Measurements from ENCODE around the gene SYT5.

Gene SYT5

DNA sequence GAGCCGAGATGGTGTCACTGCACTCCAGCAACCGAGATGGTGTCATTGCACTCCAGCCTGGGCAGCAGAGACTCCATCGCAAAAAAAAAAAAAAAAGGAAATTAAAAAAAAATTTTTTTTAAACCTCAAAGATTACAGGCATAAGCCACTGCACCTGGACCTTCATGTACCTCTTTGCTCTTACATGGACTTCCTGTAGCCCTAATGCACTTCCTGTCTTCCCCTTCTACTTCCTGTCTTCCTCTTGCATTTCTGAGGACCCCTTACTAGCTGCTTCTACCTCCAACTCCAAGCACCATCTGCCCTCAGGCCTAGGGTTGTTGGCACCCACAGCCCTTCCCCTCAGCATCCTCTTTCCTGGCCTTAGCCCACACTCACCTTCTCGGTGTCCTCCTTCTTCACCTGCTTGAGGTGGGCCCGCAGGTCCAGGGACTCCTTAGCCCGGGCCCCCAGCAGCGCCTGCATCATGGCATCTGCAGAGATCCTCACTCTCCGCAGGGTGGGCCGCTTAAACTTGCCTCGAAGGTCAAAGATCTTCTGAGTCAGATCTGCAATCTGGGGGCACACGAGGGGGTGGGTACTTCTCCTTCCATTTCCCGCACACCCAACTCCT lies 26.3 kb downstream of the SYT5 start:
- Histone ChIP-seq H3K4me3 (ENCODE audit: low read depth in 1 of 2, low read length in 2 of 2) (no peak overlapping the region), H3K4me1 (ENCODE audit: control insufficient read depth in 1 of 2, insufficient read depth in 2 of 2, low read length in 2 of 2) (peaks cover 0 to 6% of the 10 kb centered on the region in 2 donors), H3K27ac (ENCODE audit: low read length) (no peak overlapping the region), H3K27me3 (ENCODE audit: low read depth, low read length) (peaks cover 21% of the 10 kb centered on the region), H3K36me3 (ENCODE audit: control insufficient read depth in 1 of 2, insufficient read depth in 2 of 2, low read length in 2 of 2) (no peaks in the 10 kb centered on the region), H3K9me3 (ENCODE audit: control insufficient read depth in 1 of 2, low read length in 2 of 2) (no peaks in the 10 kb centered on the region)

DNA sequence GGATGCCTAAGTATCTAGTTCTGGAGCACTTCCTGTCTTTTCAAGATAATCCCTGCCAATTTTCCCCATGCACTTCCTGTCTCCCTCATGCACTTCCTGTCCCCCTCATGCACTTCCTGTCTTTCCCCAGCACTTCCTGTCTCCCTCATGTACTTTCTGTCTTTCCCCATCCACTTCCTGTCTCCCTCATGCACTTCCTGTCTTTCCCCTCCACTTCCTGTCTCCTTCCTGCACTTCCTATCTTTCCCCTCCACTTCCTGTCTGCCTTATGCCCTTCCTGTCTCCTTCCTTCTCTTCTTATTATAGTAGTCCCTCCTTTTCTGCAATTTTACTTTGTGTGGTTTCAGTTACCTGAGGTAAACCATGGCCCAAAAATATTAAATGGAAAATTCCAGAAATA lies 28.1 kb downstream of the SYT5 start:
- Histone ChIP-seq H3K27ac (ENCODE audit: low read length) (no peak overlapping the region), H3K36me3 (ENCODE audit: control insufficient read depth in 1 of 2, insufficient read depth in 2 of 2, low read length in 2 of 2) (no peaks in the 10 kb centered on the region), H3K4me1 (ENCODE audit: control insufficient read depth in 1 of 2, insufficient read depth in 2 of 2, low read length in 2 of 2) (peaks cover 0 to 6% of the 10 kb centered on the region in 2 donors), H3K4me3 (ENCODE audit: low read depth in 1 of 2, low read length in 2 of 2) (no peak overlapping the region), H3K9me3 (ENCODE audit: control insufficient read depth in 1 of 2, low read length in 2 of 2) (no peaks in the 10 kb centered on the region), H3K27me3 (ENCODE audit: low read depth, low read length) (peaks cover 24% of the 10 kb centered on the region)

DNA sequence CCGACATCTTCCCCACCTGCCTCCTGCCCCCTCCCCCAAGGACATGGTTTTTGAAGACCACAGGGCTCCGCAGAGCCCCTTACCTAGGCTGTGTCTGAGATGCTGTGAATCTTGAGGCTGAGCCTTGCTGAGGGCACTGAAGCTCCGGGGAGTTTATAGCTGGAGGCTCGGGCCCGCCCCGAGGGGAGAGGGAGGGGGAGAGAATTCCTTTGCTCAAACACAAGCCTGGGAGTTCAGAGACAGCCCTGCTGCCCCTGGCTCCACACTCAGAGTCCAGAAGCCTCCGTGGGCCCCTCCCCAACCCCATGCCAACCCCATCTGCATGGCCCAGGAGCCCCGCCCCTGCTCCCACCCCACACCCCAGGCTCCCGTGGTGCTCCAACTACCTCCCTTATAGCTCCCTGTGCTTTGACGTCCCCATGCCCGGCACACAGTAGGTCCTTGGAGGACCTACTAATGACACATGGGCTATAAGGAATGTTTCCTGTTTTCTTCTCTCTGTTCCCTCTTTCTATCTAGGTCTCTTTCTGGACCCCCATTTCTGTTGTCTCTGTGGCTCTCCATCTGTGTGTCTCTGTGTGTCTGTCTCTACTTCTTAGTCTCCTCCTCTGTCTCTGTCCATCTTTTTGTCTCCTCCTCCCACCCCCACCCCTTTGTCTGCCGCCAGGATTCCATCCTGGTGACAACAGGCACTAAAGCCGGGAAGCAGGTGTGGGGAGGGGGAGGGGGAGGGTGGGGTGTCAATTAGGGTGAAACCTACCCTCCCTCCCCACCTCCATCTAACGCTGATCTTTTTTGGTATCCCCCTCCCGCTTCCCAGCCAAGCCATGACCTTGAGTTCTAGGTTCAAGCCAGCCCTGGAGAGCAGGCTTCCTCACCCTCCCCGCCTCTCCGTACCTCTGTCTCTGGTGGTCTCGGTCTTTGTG lies 30.7 kb downstream of the SYT5 start, which contains the start of gene TNNT1:
Gene TNNT1 (minus strand): TSS at position 129 of the 926 bp plus-strand sequence. CDS start 2,049 bp downstream, outside the sequence.
- H3K36me3 ChIP-seq (ENCODE audit: control insufficient read depth in 1 of 2, insufficient read depth in 2 of 2, low read length in 2 of 2), result no peaks in the 10 kb centered on the region
- no peaks in the 10 kb centered on the region for H3K4me1 ChIP-seq (ENCODE audit: control insufficient read depth in 1 of 2, insufficient read depth in 2 of 2, low read length in 2 of 2)
- no peak within 1 kb of the TSS for H3K4me3 ChIP-seq (ENCODE audit: low read depth in 1 of 2, low read length in 2 of 2)
- no peak within 1 kb of the TSS for H3K27ac ChIP-seq (ENCODE audit: low read length)
- H3K9me3 ChIP-seq (ENCODE audit: control insufficient read depth in 1 of 2, low read length in 2 of 2), result no peaks in the 10 kb centered on the region
- H3K27me3 ChIP-seq (ENCODE audit: low read depth, low read length), result peaks cover 22% of the 10 kb centered on the region

DNA sequence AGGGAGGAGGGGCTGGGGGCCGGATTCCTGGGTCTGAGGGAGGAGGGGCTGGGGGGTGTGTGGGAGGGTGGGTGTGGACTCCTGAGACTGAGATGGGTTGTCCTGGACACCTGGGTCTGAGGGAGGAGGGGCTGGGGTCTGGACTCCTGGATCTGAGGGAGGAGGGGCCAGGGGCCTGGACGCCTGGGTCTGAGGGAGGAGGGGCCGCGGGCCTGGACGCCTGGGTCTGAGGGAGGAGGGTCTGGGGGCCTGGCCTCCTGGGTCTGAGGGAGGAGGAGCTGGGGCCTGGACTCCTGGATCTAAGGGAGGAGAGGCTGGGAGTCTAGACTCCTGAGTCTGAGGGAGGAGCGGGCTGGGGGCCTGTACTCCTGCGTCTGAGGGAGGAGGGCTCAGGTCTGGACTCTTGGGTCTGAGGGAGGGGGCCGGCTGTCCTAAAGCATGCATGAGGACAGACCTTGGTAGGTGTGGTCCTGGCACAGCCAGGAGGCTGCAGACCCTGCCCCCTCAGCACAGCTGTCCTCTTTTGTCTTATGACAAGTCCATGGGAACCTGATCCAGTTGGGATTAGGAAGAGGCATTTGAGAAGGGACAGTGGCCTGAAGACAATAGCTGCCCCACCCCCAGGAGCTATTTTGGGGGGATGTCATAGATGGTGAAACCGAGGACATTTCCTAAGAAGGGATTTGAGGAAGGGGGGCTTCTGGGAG lies 32.4 kb downstream of the SYT5 start:
- no peak overlapping the region for H3K27ac ChIP-seq (ENCODE audit: low read length)
- no peak overlapping the region for H3K4me3 ChIP-seq (ENCODE audit: low read depth in 1 of 2, low read length in 2 of 2)
- peaks cover 22% of the 10 kb centered on the region for H3K27me3 ChIP-seq (ENCODE audit: low read depth, low read length)
- no peaks in the 10 kb centered on the region for H3K4me1 ChIP-seq (ENCODE audit: control insufficient read depth in 1 of 2, insufficient read depth in 2 of 2, low read length in 2 of 2)
- no peaks in the 10 kb centered on the region for H3K9me3 ChIP-seq (ENCODE audit: control insufficient read depth in 1 of 2, low read length in 2 of 2)
- H3K36me3 ChIP-seq (ENCODE audit: control insufficient read depth in 1 of 2, insufficient read depth in 2 of 2, low read length in 2 of 2), result no peaks in the 10 kb centered on the region

DNA sequence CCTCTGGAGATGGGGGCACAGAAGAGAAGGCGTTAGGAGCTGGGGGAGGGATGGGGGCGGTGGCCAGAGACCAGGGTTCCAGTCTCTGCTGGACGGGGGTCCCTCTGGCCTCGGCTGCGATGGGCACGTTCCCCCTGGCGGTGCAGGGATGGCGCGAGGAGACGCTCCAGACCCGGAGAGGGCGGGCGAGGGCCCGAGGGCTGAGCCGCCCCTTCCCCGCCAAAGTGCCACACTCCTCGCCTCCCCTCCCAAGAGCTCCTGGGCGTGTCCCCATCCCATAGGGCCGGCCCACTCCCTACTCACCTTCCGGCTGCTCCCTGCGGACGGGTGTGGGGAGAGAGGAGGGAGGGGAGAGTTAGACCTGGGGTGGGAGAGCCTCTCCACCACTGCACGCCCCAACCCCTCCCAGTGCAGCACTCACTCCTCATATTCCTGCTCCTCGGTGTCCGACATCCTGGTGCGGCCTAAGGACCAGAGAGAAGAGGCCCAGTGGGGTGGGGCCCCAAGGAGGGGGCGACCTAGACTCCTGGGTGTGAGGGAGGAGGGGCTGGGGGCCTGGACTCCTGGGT lies 33.3 kb downstream of the SYT5 start:
- Histone ChIP-seq H3K36me3 (ENCODE audit: control insufficient read depth in 1 of 2, insufficient read depth in 2 of 2, low read length in 2 of 2) (no peaks in the 10 kb centered on the region), H3K27ac (ENCODE audit: low read length) (no peak overlapping the region), H3K9me3 (ENCODE audit: control insufficient read depth in 1 of 2, low read length in 2 of 2) (no peaks in the 10 kb centered on the region), H3K27me3 (ENCODE audit: low read depth, low read length) (peaks cover 22% of the 10 kb centered on the region), H3K4me3 (ENCODE audit: low read depth in 1 of 2, low read length in 2 of 2) (no peak overlapping the region), H3K4me1 (ENCODE audit: control insufficient read depth in 1 of 2, insufficient read depth in 2 of 2, low read length in 2 of 2) (peaks cover 0 to under 1% of the 10 kb centered on the region in 2 donors)

DNA sequence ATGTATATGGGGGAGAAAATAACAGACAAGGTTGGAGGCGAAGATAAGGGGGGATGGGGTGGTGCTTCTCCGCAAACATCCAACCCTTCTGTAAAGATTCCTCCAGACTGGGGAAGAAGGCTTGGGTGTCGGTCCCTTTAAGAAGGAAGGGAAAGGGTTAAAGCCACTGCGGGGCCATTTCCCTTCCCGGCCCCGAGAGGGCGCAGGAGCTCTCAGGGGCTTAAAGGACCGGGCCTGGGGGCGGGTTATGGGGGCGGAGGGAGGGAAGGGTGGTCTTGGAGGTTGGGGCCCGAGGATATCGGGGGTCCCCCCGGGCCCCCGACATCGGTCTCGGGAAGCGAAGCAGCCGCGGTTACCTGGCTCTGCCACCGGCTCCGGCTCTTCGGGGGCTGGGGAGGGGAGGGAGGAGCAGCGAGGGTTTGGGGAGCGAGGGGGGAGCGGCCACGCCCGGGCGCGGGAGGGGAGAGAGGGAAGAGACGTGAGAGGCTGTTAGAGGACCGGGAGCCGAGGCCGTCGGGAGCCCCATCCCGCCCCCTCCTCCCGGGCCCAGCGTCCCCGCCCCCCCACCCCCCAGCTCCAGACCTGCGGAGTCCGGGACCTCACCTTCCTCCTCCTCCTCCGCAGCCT lies 33.9 kb downstream of the SYT5 start:
- Histone ChIP-seq H3K4me3 (ENCODE audit: low read depth in 1 of 2, low read length in 2 of 2) (no peak overlapping the region), H3K36me3 (ENCODE audit: control insufficient read depth in 1 of 2, insufficient read depth in 2 of 2, low read length in 2 of 2) (no peaks in the 10 kb centered on the region), H3K4me1 (ENCODE audit: control insufficient read depth in 1 of 2, insufficient read depth in 2 of 2, low read length in 2 of 2) (peaks cover 0 to 5% of the 10 kb centered on the region in 2 donors), H3K27me3 (ENCODE audit: low read depth, low read length) (peaks cover 22% of the 10 kb centered on the region), H3K9me3 (ENCODE audit: control insufficient read depth in 1 of 2, low read length in 2 of 2) (no peaks in the 10 kb centered on the region), H3K27ac (ENCODE audit: low read length) (no peak overlapping the region)

DNA sequence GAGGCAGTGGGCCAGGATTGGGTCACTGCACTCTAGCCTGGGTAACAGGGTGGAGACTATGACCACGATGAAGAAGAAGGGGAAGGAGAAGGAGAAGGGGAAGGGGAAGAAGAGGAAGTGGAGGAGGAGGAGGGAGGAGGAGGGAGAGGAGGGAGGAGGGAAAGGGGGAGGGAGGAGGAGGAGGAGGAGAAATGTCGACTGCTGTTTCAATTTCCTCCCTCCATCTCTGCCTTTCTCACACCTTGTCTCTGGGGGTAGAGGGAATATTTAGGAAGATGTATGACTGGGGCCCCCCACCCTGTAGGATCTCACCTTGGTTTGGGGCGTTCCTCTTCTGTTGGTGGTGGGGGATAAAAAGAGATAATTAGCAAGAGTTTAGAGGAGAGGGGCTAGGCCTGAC lies 34.9 kb downstream of the SYT5 start:
- no peaks in the 10 kb centered on the region for H3K36me3 ChIP-seq (ENCODE audit: control insufficient read depth in 1 of 2, insufficient read depth in 2 of 2, low read length in 2 of 2)
- H3K27ac ChIP-seq (ENCODE audit: low read length), result no peak overlapping the region
- H3K4me3 ChIP-seq (ENCODE audit: low read depth in 1 of 2, low read length in 2 of 2), result no peak overlapping the region
- no peaks in the 10 kb centered on the region for H3K9me3 ChIP-seq (ENCODE audit: control insufficient read depth in 1 of 2, low read length in 2 of 2)
- H3K4me1 ChIP-seq (ENCODE audit: control insufficient read depth in 1 of 2, insufficient read depth in 2 of 2, low read length in 2 of 2), result peaks cover 0 to 9% of the 10 kb centered on the region in 2 donors
- peaks cover 22% of the 10 kb centered on the region for H3K27me3 ChIP-seq (ENCODE audit: low read depth, low read length)

DNA sequence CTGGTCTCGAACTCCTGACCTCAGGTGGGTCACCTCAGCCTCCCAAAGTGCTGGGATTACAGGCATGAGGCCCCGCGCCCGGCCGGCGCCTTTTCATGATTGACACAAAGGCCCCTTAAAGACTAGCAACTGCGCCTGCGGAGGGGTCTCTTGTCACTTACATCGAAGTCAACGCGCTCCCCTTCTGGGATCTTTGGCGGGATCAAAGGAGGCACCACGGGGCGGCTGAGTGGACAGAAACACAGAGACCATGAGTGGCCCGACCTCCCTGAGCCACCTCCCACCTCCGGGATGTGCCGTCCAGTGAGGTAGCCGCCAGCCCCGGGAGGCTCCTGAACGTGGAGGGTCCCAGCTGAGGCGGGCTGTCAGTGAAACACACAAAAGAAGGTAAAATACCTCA lies 38.4 kb downstream of the SYT5 start:
- Histone ChIP-seq H3K36me3 (ENCODE audit: control insufficient read depth in 1 of 2, insufficient read depth in 2 of 2, low read length in 2 of 2) (no peaks in the 10 kb centered on the region), H3K27me3 (ENCODE audit: low read depth, low read length) (peaks cover 6% of the 10 kb centered on the region), H3K4me1 (ENCODE audit: control insufficient read depth in 1 of 2, insufficient read depth in 2 of 2, low read length in 2 of 2) (peaks cover 0 to 9% of the 10 kb centered on the region in 2 donors), H3K9me3 (ENCODE audit: control insufficient read depth in 1 of 2, low read length in 2 of 2) (no peaks in the 10 kb centered on the region), H3K27ac (ENCODE audit: low read length) (no peak overlapping the region), H3K4me3 (ENCODE audit: low read depth in 1 of 2, low read length in 2 of 2) (no peak overlapping the region)

DNA sequence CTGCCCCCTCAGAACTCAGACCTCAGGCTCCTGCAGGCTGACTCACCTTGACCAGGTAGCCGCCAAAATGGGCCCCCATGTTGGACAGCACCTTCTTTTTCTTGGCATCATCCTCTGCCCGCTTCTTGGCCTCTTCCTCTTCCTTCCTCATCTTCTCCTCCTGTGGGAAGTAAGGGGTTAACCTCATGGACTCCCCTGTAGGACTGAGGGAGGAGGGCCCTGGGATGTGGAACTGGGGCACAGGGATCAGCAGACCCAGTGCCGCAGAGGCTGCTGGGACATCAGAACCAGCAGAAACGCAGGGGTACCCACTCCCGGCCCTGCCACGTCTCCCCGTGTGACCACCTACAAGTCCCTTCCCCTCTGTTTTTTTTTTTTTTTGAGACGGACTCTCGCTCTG lies 42.2 kb downstream of the SYT5 start:
- no peaks in the 10 kb centered on the region for H3K36me3 ChIP-seq (ENCODE audit: control insufficient read depth in 1 of 2, insufficient read depth in 2 of 2, low read length in 2 of 2)
- no peaks in the 10 kb centered on the region for H3K9me3 ChIP-seq (ENCODE audit: control insufficient read depth in 1 of 2, low read length in 2 of 2)
- H3K4me1 ChIP-seq (ENCODE audit: control insufficient read depth in 1 of 2, insufficient read depth in 2 of 2, low read length in 2 of 2), result peaks cover 0 to 9% of the 10 kb centered on the region in 2 donors
- no peak overlapping the region for H3K27ac ChIP-seq (ENCODE audit: low read length)
- peaks cover 6% of the 10 kb centered on the region for H3K27me3 ChIP-seq (ENCODE audit: low read depth, low read length)
- H3K4me3 ChIP-seq (ENCODE audit: low read depth in 1 of 2, low read length in 2 of 2), result no peak overlapping the region

DNA sequence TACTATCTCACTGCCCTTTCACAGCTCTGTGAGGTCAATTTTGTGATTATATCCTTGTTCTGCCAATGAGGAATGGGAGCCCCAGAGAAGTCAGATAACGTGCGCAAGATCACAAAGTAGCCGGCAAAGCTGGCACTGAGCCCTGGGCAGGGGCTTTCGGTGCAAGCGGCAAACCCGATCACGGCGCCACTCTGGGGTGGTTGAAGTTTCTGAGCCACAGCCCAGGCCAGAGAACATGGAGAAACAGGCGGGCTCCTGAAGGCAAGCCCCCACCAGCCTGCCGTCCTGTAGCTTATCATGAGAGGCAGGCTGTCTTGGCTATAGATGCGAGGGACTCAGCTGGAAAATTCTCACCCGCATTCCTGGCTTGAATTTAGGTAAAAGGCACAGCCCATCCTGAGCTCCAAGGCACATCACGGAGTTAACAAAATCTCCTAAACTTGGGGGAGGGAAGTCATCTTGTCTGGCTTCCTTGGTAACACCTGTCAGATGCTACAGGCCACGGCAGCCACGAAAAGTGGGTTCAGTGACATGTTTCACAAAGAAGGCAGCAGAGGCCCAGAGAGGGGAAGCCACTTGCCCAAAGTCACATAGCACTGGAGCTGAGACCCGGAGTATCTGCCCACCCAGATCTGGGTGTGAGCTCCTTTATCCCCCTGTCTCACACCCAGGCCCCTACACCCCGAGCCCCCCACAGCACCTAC lies 43.5 kb downstream of the SYT5 start:
- H3K9me3 ChIP-seq (ENCODE audit: control insufficient read depth in 1 of 2, low read length in 2 of 2), result no peaks in the 10 kb centered on the region
- peaks cover 0 to 6% of the 10 kb centered on the region in 2 donors for H3K4me1 ChIP-seq (ENCODE audit: control insufficient read depth in 1 of 2, insufficient read depth in 2 of 2, low read length in 2 of 2)
- H3K4me3 ChIP-seq (ENCODE audit: low read depth in 1 of 2, low read length in 2 of 2), result no peak overlapping the region
- no peaks in the 10 kb centered on the region for H3K36me3 ChIP-seq (ENCODE audit: control insufficient read depth in 1 of 2, insufficient read depth in 2 of 2, low read length in 2 of 2)
- no peak overlapping the region for H3K27ac ChIP-seq (ENCODE audit: low read length)
- H3K27me3 ChIP-seq (ENCODE audit: low read depth, low read length), result peaks cover 6% of the 10 kb centered on the region

All from muscle layer of duodenum (tissue), 2 donors.